Medulla oblongata (tissue), 1 donor: ENCODE measurements around the gene FAM222A.

ENCODE experiments used
- DNase-seq: peaks from one replicate; pipeline ENCODE4 v3.0.0-alpha.2; 2015; ENCODE audit errors: extremely low spot score

FAM222A gene

DNA sequence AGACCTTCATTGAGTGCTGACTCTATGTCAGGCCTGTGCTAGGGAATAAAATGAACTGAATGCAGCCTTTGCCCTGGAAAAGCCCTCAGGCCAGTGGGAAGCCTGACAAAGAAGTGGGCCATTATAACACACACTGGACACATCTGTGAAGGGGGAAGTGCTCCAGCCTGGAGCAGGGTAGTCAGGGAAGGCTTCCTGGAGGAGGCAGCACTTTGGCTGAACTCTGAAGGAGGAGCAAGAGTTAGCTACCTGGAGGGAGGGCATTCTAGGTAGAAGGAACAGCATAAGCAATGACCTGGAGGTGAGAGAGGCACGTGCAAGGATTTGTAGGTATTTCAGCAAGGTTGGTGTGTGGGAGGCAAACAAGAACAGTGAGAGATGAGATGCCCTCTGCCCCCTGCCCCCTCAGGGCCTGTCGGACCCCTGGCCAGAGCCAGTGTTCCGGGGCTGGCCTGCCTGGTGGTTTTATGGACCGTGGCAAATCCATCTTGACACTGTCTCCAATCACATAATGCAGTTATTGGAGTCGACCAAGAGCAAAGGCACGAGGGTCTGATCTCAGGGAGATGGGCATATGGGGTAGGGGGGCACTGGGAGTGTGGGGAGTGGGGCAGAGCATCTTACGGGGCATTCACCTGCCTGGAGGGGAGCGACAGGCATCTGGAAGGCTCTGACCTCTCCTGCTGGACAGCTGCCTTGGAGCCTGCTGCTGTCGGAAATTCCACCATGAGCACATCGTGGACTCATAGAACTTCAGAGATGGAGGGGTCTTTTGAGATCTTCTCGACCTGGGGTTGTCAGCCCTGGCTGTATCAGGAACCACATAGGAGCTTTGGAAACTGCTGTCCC lies 2.7 kb upstream of the FAM222A start:
- no peak for DNase-seq

- no peak for DNase-seq
These were observed 1.8 kb upstream of the FAM222A start for GRCh38 chr12:109711596-109712461.

DNA sequence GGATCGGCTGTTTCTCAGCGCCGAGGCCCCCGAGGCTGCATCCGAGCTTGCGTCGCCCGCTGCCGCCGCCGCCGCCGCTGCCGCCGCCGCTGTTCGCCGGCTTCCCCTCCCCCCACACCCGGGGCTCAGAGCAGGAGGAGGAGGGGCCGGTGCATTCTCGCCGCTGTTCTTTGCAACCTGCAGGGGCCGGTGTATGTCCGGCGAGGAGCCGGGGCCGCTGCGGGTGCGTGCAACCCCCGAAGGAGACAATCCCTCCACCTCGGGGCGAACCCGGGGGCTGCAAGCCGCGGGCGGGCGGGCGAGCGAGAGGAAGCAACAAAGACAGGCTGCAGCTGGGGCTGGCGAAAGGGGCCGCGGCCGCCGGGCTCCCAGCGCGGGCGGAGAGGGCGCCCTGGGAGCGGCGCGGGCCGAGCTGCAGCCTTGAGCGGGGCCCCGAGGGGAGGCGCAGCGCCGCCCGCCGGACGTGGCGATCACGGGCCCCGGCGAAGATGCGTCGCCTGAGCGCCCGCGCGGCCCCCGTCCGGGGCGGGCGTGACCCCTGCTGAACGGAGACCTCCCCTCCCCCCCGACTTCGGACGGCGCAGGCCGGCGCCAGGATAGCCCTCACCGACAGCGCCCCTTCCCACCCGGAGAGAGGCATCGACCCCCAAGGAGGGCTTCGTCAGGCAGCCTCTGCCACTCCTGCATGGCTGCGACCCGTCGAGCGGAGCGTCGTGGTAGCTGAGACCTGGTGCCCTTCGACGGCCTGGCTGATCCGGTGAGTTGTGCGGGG lies 702 bp downstream of the FAM222A start:
- no peak for DNase-seq

GRCh38 chr12:109714913-109715244 lies 1.3 kb downstream of the FAM222A start:
- DNase-seq = no peak

GRCh38 chr12:109715310-109716091 lies 1.9 kb downstream of the FAM222A start:
- DNase-seq = peak; percentile 71

- DNase-seq = peak; percentile 33
These were observed 2.5 kb downstream of the FAM222A start for GRCh38 chr12:109716092-109716479.

DNA sequence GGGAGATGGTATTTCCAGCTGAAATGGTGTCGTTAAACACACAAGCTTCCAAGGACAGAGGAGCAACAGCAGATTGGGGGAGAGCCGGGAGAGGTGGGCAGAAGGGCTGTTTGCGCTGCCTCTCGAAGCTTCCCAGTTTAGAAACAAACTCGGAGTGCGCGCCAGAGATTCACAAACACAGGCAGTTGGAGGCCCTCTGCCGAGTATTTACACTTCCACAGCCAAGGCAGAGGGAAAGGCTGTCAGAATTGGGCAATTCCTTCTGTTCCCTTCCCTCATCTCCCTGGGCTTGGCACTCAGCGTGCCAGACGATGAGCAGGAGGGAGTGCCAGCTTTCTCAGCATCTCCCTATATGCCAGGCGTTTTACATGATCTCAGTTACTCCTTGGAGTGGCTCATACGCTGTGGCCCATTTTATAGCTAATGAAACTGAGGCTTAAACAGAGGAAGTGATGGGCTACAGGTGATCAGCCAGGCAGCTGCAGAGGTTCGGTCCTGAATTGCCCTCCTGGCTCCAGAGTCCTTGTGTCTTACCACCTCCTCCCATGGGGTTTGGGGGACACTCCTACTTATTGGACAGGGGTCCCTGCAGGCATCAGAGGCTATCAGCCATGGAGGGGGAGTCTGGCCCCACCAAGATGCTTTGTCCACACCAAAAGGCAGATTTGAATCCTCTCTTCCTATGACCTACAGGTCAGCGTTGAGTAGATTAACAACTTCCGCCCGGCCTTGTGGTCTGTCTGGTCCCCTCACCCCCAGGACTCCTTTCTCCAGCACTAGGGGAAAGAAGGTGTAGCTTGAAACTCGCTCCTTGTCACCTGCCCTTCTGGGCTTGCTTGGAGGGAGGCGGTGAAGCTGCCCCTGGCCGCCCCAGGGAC lies 3.1 kb downstream of the FAM222A start:
- peak; percentile 84 for DNase-seq

- no peak for DNase-seq
These were observed 4.0 kb downstream of the FAM222A start for GRCh38 chr12:109717390-109718357.

- DNase-seq = peak; percentile 56
These were observed 4.8 kb downstream of the FAM222A start for GRCh38 chr12:109718390-109718789.

DNA sequence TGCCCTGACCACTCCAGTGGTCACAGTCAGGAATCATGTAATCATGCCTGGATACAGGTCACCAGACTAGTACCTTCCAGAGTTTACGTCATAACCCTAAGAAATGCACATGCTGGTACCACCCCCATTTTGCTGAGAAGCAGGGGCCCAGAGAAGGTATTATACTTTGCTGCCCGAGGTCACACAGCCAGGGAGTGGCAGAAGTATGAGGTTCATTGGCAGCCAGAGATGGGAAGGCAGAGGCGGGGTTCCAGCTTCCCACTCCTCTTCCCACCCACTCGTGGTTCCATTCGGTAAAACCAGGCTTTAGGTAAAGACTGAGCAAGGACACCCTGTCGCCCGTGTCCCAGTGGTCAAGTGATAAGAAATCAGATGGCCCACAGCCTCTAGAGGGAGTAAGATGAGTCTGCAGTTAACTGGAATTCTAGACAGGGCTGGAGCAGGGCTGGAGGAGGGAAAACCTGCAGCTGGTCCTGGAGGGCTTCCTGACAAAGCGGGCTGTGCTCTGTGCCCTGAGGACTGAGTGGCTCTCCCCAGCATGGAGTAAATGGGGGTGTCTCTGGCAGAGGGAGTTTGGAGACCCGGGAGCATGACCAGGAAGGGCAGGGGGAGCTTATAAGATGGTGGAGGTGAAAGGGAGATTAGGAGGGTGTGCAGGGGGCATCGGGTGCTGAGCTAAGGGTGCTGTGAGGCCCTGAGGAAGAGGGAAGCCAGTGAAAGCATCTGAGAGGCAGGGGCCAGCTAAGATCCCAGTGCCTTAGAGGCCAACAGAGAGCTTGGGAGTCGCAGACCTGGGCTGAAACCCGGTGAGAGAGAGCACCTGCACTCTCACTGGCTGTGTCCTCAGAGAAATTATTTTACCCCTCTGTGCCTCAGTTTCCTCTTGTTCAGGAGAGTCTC lies 5.7 kb downstream of the FAM222A start:
- peak; percentile 53 for DNase-seq

GRCh38 chr12:109720152-109720856 lies 6.7 kb downstream of the FAM222A start:
- peak; percentile 88 for DNase-seq

DNA sequence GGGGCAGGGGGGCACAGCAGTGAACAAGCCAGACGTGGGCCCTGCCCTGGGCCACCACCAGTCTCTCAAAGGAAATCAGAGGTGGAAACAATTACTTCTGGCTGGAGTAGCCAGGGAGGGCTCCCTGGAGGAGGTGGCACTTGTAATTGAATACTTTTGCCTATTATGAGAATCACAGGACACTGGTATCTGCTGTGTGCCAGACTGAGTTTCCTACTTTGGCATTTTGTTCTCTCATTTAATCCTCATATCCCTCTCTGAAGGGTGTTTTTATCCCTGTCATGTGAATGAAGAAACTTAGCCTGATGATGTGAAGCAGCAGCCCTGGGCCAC lies 7.2 kb downstream of the FAM222A start:
- no peak for DNase-seq

- peak; percentile 70 for DNase-seq
These were observed 7.7 kb downstream of the FAM222A start for GRCh38 chr12:109721276-109721675.

DNA sequence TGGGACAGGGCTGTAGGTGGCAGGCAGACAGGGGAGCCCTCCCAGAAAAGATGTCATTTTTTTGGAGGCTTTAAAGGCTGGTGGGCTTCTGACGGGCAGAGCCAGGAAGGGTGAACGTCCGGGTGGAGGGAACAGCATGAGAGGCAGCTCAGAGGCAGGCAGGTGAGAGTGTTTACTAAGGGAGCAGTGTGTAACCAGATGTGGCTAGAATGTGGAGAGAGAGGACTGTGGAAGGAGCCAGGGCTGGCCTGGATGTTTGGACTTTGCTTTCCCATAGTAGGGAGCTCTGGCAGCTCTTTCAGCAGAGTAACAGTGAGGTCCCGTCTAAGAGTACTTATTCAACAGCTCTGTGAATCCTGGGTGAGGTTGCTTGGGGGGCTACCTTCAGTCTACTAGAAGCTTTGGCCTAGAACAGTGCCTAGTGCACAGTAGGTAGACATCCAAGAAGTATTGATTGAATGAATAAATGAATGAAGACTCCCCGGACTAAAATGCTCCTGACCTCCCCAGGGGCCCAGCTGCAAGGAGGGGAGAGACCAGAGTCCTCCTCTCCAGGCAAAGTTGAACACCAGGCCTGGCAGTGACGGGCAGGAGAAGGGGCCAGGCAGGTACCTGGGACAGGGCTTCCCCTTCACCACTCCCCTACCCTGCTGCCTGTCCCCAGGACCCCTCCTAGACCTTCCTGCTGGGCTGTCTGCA lies 8.5 kb downstream of the FAM222A start:
- DNase-seq = no peak

DNA sequence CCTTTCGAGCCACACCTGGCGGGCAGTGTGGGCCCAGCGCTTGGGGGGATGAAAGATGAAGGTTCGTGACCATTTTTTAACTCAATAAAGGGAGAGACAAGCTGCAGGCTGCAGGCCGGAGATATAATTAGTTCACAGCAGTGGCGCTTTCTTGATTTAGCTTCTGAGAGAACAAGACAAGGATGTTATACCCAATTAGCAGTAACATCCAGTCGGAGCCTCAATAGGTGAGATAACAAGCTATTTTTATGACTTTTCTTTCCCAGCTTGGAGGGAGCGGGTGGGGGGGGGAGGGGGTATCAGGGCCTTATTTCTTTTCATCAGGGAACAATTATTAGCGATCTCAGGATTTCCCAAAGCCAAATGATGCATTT lies 9.1 kb downstream of the FAM222A start:
- DNase-seq = no peak

DNA sequence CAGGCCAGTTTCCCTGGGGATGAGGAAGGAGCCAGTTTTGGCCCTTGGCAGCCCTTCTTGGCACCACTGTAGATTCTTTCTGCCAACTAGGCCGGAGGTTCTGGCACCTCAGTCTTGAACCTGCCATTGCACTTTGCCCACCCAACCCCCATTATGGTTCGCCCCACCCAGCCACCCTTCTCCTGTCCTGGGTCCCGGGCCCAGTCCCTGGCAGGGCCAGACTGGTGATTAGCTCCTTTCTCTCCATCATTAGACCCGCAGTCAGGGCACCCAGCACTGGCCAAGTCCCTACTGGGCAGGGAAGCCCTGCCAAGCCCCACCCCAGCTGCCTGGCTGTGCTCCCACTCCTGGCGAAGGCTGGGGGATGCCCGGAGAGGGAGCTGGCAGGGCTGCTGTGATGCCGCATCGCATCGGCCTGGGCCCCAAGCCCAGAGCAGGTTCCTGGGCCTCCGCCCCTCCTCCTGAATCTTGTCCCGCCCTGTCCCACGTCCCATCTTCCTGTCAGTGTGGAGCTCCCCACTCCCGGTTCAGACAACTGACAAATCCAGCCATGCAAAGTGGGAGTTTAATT lies 9.8 kb downstream of the FAM222A start:
- peak; percentile 90 for DNase-seq
